DOHH2 (cell line): ENCODE results near the gene SLC17A3.

Source experiments
- H3F3A ChIP-seq: fragments of 200-600 bp; sonication (generic), shearing (Covaris generic); 2 replicates; pipeline ENCODE4 v1.6.0; 2016; ENCODE audit warnings: antibody characterized with exemption, mild to moderate bottlenecking; ENCODE audit not compliant: control insufficient read depth, insufficient read depth
- H3K27ac ChIP-seq: fragments of 200-600 bp; sonication (generic); 2 replicates; pipeline ENCODE4 v1.5.1; 2014; ENCODE audit warnings: low read depth, mild to moderate bottlenecking, low read length, moderate library complexity
- H3K27me3 ChIP-seq: fragments of 200-600 bp; sonication (generic); 2 replicates; pipeline ENCODE4 v1.6.1; 2014; ENCODE audit warnings: mild to moderate bottlenecking, low read length, mixed read lengths; ENCODE audit not compliant: control insufficient read depth
- H3K36me3 ChIP-seq: fragments of 200-600 bp; sonication (generic); 2 replicates; pipeline ENCODE4 v1.6.1; 2014; ENCODE audit warnings: mild to moderate bottlenecking, low read length, moderate library complexity, mixed read lengths; ENCODE audit not compliant: control insufficient read depth
- H3K4me1 ChIP-seq: fragments of 200-600 bp; sonication (generic); 2 replicates; pipeline ENCODE4 v1.6.1; 2014; ENCODE audit warnings: mild to moderate bottlenecking, low read length, mixed read lengths; ENCODE audit not compliant: control insufficient read depth
- H3K4me2 ChIP-seq: fragments of 200-600 bp; sonication (generic); 2 replicates; pipeline ENCODE4 v1.6.0; 2014; ENCODE audit warnings: mild to moderate bottlenecking, low read length, moderate library complexity
- H3K4me3 ChIP-seq: fragments of 200-600 bp; sonication (generic); 2 replicates; pipeline ENCODE4 v1.5.1; 2014; ENCODE audit warnings: mild to moderate bottlenecking, low read length, mixed read lengths
- H3K79me2 ChIP-seq: fragments of 200-600 bp; sonication (generic); 2 replicates; pipeline ENCODE4 v1.6.1; 2014; ENCODE audit warnings: mild to moderate bottlenecking, low read length, mixed read lengths; ENCODE audit not compliant: control insufficient read depth
- H3K9me2 ChIP-seq: fragments of 200-600 bp; sonication (generic); replicated peaks from 2 replicates; pipeline ENCODE4 v1.6.1; 2014; ENCODE audit warnings: mild to moderate bottlenecking, low read length, mixed read lengths; ENCODE audit not compliant: control insufficient read depth
- H3K9me3 ChIP-seq: fragments of 200-600 bp; sonication (generic); 2 replicates; pipeline ENCODE4 v1.6.1; 2014; ENCODE audit warnings: antibody characterized with exemption, low read length, mixed read lengths; ENCODE audit not compliant: control insufficient read depth, insufficient read depth
- H4K20me1 ChIP-seq: fragments of 200-600 bp; sonication (generic); 2 replicates; pipeline ENCODE4 v1.6.0; 2014; ENCODE audit warnings: low read depth, mild to moderate bottlenecking, antibody characterized with exemption, low read length, moderate library complexity; ENCODE audit not compliant: control insufficient read depth, insufficient read depth
- CTCF ChIP-seq: fragments of 200-600 bp; sonication (generic); IDR thresholded peaks from one replicate; pipeline ENCODE4 v1.5.1; 2014; ENCODE audit warnings: antibody characterized with exemption, mild to moderate bottlenecking, low read depth, low read length; ENCODE audit not compliant: poor library complexity, severe bottlenecking
- EZH2phosphoT487 ChIP-seq: fragments of 200-600 bp; sonication (generic); IDR thresholded peaks from 2 replicates; pipeline ENCODE4 v1.6.1; 2017; ENCODE audit warnings: borderline replicate concordance, mild to moderate bottlenecking, antibody characterized with exemption, low read length, moderate library complexity, mixed read lengths

The SLC17A3 gene

DNA sequence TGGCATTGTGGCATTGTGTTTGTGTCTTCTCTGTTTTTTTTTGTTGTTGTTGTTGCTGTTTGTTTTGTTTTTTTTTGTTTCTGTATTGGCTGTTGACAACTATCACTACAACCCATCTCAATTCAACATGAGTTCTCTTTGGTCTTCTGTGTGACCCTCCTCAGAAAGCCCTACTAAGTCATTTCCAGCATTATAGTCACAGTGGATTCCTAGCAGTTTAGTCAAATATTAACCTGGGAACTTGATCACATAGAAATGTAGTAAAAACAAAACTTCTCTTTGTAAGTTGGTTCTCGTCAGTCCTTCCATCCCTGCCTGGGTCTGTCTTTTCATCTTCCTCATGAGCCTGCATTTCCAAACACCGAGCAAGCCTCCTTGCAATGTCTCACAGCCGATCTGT, 39.7 kb upstream of the SLC17A3 start:
- Histone ChIP-seq H3K9me2 (no peaks in the 10 kb centered on the region), H3K36me3 (no peaks in the 10 kb centered on the region), H3K9me3 (no peaks in the 10 kb centered on the region), H4K20me1 (no peaks in the 10 kb centered on the region), H3K4me3 (no peak overlapping the region), H3F3A (no peaks in the 10 kb centered on the region), H3K4me1 (0 out of 2 replicates have a peak, but pooled peaks cover 4% of the 10 kb centered on the region), H3K79me2 (no peaks in the 10 kb centered on the region), H3K4me2 (no peak overlapping the region), H3K27ac (no peak overlapping the region), H3K27me3 (no peaks in the 10 kb centered on the region)
- no peak for TF ChIP-seq EZH2phosphoT487
- no peak for TF ChIP-seq CTCF

DNA sequence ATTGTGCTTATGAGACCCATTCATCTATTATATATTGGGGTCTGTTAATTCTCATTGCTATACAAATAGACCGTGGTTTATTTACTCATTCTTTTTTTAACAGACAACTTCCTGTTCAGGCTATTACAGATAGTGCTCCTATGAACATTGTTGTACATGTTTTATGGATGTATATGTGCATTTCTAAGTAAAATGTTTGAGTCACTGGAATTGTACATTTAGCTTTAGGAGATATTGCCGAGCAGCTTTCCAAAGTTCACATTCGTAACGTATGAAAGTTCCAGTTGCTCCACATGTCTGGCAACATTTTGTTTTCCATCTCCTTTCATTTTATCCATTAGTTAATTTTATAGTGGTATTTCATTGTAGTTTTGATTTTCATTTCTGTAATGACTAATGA, 37.3 kb upstream of the SLC17A3 start:
- Histone ChIP-seq H3K4me2 (no peak overlapping the region), H3K27me3 (peaks cover 3% of the 10 kb centered on the region; the same call in 1 of the 2 replicates), H4K20me1 (no peaks in the 10 kb centered on the region)

DNA sequence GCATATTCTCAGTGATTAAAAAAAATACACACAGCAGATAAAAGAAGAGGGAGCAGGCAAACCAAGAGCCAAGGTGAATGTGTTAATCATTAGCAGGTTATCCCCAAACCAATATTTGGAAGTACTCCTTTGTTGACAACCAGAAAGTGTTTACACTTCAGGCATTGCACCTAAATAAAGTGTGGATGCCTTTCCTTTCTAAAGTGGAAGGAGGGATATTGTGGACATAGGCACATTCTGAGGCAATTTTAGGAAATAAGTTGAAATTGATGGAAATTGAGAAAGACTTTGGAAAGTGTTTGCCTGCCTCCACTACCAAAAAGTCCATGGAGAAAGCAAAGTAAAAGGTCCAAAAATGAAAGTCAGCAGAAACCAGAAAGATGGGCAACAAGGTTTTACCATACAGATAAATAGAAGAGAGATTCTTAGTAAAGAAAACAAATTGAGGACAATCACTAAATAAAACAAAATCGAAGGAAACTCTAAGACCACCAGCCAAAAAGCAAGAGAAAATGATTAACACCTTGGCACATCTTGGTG, 33.5 kb upstream of the SLC17A3 start:
- peaks cover 3% of the 10 kb centered on the region; the same call in 1 of the 2 replicates for H3K27me3 ChIP-seq
- H4K20me1 ChIP-seq: no peaks in the 10 kb centered on the region
- H3K4me1 ChIP-seq: 0 out of 2 replicates have a peak, but pooled peaks cover 4% of the 10 kb centered on the region
- no peak overlapping the region for H3K27ac ChIP-seq
- H3K36me3 ChIP-seq: no peaks in the 10 kb centered on the region
- H3K4me3 ChIP-seq: no peak overlapping the region
- H3K9me3 ChIP-seq: no peaks in the 10 kb centered on the region
- no peaks in the 10 kb centered on the region for H3K9me2 ChIP-seq
- TF ChIP-seq EZH2phosphoT487 (no peak), CTCF (no peak)
- no peaks in the 10 kb centered on the region for H3F3A ChIP-seq
- no peak overlapping the region for H3K4me2 ChIP-seq
- H3K79me2 ChIP-seq: no peaks in the 10 kb centered on the region

More for the DNA sequence above, 37.3 kb upstream of the SLC17A3 start:
- no peaks in the 10 kb centered on the region for H3K9me3 ChIP-seq
- 0 out of 2 replicates have a peak, but pooled peaks cover 4% of the 10 kb centered on the region for H3K4me1 ChIP-seq
- H3K36me3 ChIP-seq: no peaks in the 10 kb centered on the region
- H3K9me2 ChIP-seq: no peaks in the 10 kb centered on the region
- H3K79me2 ChIP-seq: no peaks in the 10 kb centered on the region
- H3K4me3 ChIP-seq: no peak overlapping the region
- H3F3A ChIP-seq: no peaks in the 10 kb centered on the region
- no peak for TF ChIP-seq EZH2phosphoT487
- no peak for TF ChIP-seq CTCF
- no peak overlapping the region for H3K27ac ChIP-seq
